ENCODE results near the gene AFF3.
A peak's percentile ranks its signal among the peaks of the same experiment; 100 is the strongest.

Gene AFF3

GRCh38 chr2:99868260-99868659, 274.1 kb downstream of the AFF3 start:
- TF ChIP-seq, protein P1, sequence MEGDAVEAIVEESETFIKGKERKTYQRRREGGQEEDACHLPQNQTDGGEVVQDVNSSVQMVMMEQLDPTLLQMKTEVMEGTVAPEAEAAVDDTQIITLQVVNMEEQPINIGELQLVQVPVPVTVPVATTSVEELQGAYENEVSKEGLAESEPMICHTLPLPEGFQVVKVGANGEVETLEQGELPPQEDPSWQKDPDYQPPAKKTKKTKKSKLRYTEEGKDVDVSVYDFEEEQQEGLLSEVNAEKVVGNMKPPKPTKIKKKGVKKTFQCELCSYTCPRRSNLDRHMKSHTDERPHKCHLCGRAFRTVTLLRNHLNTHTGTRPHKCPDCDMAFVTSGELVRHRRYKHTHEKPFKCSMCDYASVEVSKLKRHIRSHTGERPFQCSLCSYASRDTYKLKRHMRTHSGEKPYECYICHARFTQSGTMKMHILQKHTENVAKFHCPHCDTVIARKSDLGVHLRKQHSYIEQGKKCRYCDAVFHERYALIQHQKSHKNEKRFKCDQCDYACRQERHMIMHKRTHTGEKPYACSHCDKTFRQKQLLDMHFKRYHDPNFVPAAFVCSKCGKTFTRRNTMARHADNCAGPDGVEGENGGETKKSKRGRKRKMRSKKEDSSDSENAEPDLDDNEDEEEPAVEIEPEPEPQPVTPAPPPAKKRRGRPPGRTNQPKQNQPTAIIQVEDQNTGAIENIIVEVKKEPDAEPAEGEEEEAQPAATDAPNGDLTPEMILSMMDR (conservative IDR thresholded peaks at IDR 0.05) = no peak

DNA sequence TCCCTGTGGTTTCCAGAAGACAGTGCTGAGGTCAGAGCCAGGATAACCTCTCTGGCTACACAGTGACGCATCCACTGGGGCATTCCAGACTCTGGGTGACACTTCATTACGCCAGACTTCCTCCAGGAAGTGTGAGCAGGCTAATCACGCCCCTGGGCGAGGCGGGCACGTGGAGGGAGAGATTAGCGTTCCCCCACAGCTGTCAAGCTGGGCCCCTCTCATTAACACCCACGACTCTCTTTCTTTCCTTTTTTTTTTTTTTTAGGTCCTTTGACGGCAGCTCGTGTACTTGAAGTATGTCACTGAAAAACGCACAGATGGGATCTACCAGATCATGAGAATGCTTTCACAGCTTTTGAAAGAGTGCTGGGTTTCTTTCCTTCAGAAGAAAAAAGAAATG, 274.6 kb downstream of the AFF3 start:
- TF ChIP-seq, protein P1 (conservative IDR thresholded peaks at IDR 0.05) = no peak
- no peak overlapping the region for H3K27ac ChIP-seq

More at GRCh38 chr2:99868260-99868659, 274.1 kb downstream of the AFF3 start:
- H3K27ac ChIP-seq = no peak overlapping the region

DNA sequence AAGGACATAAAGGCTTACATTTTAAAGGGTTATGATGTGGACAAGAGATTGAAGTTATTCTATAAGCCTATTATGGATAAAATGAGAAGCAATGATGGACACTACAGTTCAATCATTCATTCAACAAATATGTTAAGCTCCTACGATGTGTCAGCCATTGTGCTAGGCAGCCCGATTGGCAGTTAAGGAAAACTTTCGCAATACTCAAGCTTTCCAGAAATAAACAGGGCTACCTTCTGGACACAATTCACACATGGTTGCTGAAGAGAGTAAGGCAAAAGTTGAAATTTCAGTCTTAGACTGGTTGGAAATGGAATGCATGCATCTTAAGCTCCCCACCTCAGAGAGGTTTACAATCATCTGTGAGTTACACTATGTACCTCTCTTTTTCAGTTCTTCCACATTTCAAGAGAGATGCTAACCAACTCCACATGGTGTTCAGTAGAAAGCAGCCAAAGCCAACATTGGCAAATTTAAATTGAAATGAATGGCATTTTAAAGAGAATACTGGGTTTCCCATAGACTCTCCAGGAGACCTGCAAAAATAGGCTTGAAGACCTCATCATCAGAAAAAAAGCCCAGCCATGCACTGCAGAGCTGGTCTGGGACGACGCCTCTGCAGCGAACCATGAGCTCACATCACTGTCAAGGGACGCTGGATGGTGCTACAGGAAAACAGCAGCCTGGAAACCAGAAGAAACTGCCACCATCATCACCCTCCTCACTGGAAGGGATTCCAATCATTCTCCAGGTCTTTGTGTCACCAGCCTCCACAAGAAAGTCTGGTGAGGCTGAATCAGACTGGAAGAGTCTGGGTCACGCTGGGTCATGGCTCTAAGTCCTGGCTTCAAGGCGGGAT, 276.3 kb downstream of the AFF3 start:
- TF ChIP-seq, protein P1 (conservative IDR thresholded peaks at IDR 0.05) = no peak
- no peak overlapping the region for H3K27ac ChIP-seq

DNA sequence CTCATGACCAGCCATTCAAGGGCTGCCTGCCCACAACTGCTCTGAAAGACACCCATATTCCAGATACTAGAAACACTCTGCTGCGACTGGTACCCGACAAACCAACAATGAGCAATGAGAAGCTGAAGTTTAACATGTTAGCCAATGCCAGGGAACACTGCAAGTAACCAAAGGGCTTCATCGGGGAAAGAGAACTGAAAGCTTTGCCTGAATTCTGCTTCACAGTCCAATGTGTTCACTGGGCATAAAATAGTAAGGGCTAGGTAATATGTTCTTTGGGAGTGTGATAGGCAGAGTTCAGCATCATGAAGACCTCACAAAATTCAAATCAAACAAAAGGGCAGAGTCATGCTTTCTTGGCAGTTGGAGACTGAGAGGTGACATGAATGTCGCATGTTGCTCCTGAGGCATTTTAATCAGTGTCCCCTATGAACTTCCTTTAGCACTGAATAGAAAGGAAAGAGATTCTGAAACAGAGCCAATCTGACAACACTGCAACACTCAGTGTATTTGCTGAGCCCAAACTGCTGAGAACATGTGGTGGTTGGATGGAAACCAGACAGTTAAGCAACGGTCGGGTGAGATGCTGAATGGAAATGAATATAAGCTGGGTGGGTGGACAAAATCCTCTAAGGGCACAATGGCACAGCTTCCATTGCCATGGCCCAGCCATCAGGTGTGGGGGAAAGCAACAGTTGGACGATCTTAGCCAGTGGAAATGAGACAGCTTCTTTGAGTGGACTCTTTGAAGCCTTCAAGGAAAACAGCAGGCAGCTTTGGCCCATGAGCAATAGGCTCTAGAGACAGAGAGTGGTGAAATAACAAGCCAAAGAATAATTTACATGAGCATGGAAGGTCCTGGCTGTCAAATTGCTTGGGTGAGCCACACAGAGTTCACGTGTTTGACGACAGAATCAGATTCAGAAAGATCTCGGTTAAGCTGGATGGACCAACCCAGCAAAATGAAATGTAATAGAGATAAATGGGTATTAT, 277.5 kb downstream of the AFF3 start:
- TF ChIP-seq, protein P1 (conservative IDR thresholded peaks at IDR 0.05) = no peak
- peak overlapping the region; percentile 51 for H3K27ac ChIP-seq

DNA sequence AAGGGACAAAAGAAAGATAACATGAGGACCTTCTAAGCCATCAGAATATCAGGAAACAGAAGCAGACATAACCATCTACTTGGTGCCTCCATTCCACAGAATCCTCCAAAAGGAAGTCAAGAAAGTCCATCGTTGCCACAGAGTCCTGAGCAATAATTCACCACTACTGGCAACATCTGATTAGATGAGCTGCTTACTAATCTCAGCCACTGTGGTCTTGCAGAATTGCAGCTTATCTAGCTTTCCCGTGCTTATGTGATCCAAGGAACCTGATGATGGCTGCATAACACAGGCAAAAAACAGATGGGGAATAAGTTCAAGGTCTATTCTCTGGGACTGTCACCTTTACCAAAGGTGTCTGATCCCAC, 278.5 kb downstream of the AFF3 start:
- H3K27ac ChIP-seq = peak overlapping the region; percentile 51; the same call in 1 of the 2 replicates
- TF ChIP-seq, protein P1 (conservative IDR thresholded peaks at IDR 0.05) = no peak

GRCh38 chr2:99863236-99863902, 279.0 kb downstream of the AFF3 start:
- TF ChIP-seq, protein P1 (conservative IDR thresholded peaks at IDR 0.05) = no peak
- H3K27ac ChIP-seq = no peak overlapping the region

Measured in VCaP (cell line).